K562 (cell line): ENCODE data around the gene GPC1. TPM values are rescaled to one million over a fixed set of nuclear protein-coding genes. Genes with fewer than 3 reads are reported as not detected.

ENCODE experiments used
- ATAC-seq: fragments of 200-7000 bp; cut with Tn5 transposase; 3 replicates; pipeline ENCODE4 v1.9.1; 2020; ENCODE audit warnings: moderate library complexity
- BruUV-seq: library from RNA; stranded (reverse); fragments of 400-500 nt; replicated peaks from 2 replicates; lab custom pipeline; 2021; lab: Mats Ljungman, UMichigan
- CTCF ChIA-PET: fragments of 300-600 bp; formaldehyde crosslinking; extraction: SDS; loops from one replicate; lab custom pipeline; 2021; ENCODE audit warnings: low intra/inter-chr PET ratio; lab: Yijun Ruan, JAX
- POLR2A ChIA-PET: fragments of 300-600, 350-650 bp; sonication (Branson Sonifier 250); formaldehyde crosslinking; extraction: SDS; loops from one replicate; lab custom pipeline; 2021; ENCODE audit warnings: antibody characterized with exemption, inconsistent platforms; lab: Yijun Ruan, JAX
- DNase-seq, 4 experiments: peaks; one replicate each; pipeline versions ENCODE4 v3.0.0 to v3.0.0-alpha.2; 2011 to 2018; ENCODE audit warnings: low spot score in 3 of 4, mixed read lengths in 3 of 4; ENCODE audit errors: extremely low read depth in 1 of 4
- FAIRE-seq: peaks from 2 replicates; lab custom pipeline; 2011; peaks lifted over from hg19 to GRCh38; lab: Jason Lieb, UNC
- H2AFZ ChIP-seq: 2 replicates; pipeline ENCODE4 v1.6.0; 2011; ENCODE audit warnings: low read depth, low read length, control low read depth, inconsistent platforms
- H3K27ac ChIP-seq: fragments of 200-600 bp; 3 replicates; pipeline ENCODE4 v1.8.0; 2011; ENCODE audit warnings: low read depth, mild to moderate bottlenecking, control low read depth, inconsistent platforms, low read length, moderate library complexity, mixed read lengths; ENCODE audit errors: extremely low read depth
- H3K27me3 ChIP-seq, 2 experiments: fragments of 300-600 bp in 1 of 2; 2 replicates in 1 of 2; 3 replicates in 1 of 2; pipeline versions ENCODE4 v1.6.0 to v1.8.0; 2011; ENCODE audit warnings: inconsistent platforms in 2 of 2, low read length in 2 of 2, mild to moderate bottlenecking in 1 of 2, mixed read lengths in 1 of 2, moderate library complexity in 1 of 2; ENCODE audit not compliant: control insufficient read depth in 2 of 2, insufficient read depth in 2 of 2
- H3K36me3 ChIP-seq: fragments of 300-600 bp; 3 replicates; pipeline ENCODE4 v1.8.0; 2011; ENCODE audit warnings: mild to moderate bottlenecking, low read length, inconsistent platforms; ENCODE audit not compliant: control insufficient read depth, insufficient read depth
- H3K4me1 ChIP-seq, 2 experiments: fragments of 200-600 bp in 1 of 2; replicated peaks in 1 of 2; 2 replicates in 1 of 2; 3 replicates in 1 of 2; pipeline versions ENCODE4 v1.5.1 to v1.8.0; 2011; ENCODE audit warnings: inconsistent platforms in 2 of 2, low read length in 2 of 2, mild to moderate bottlenecking in 1 of 2, mixed read lengths in 1 of 2, moderate library complexity in 1 of 2; ENCODE audit not compliant: control insufficient read depth in 2 of 2, insufficient read depth in 2 of 2
- H3K4me2 ChIP-seq: 2 replicates; pipeline ENCODE4 v1.6.1; 2011; ENCODE audit warnings: low read length, control low read depth, inconsistent platforms, mixed read lengths; ENCODE audit not compliant: insufficient read depth
- H3K4me3 ChIP-seq: fragments of 200-600 bp; sonication (generic), shearing (Covaris generic); 2 replicates; pipeline ENCODE4 v1.5.1; 2016; ENCODE audit warnings: control low read depth, inconsistent platforms
- H3K79me2 ChIP-seq: fragments of 200-600 bp; 3 replicates; pipeline ENCODE4 v1.8.0; 2011; ENCODE audit warnings: low read length, inconsistent platforms; ENCODE audit not compliant: control insufficient read depth, insufficient read depth
- H3K9ac ChIP-seq, 2 experiments: 2 replicates each; pipeline versions ENCODE4 v1.6.0 to v1.6.1; 2011; ENCODE audit warnings: low read depth in 2 of 2, low read length in 2 of 2, control low read depth in 1 of 2, inconsistent platforms in 1 of 2, mild to moderate bottlenecking in 1 of 2, mixed read lengths in 1 of 2; ENCODE audit not compliant: insufficient read depth in 1 of 2
- H3K9me1 ChIP-seq: one replicate; pipeline ENCODE4 v1.6.0; 2011; ENCODE audit warnings: inconsistent platforms, mild to moderate bottlenecking, low read length, moderate library complexity; ENCODE audit not compliant: control insufficient read depth, insufficient read depth
- H3K9me3 ChIP-seq: replicated peaks from 2 replicates; pipeline ENCODE4 v1.5.1; 2011; ENCODE audit warnings: low read depth, low read length, inconsistent platforms; ENCODE audit not compliant: control insufficient read depth, insufficient read depth
- H4K20me1 ChIP-seq: replicated peaks from 2 replicates; pipeline ENCODE4 v1.6.1; 2011; ENCODE audit warnings: low read length, inconsistent platforms, mixed read lengths; ENCODE audit not compliant: control insufficient read depth, insufficient read depth
- HIVEP1 ChIP-seq: fragments of 250-450 bp; sonication (Bioruptor Pico); IDR thresholded peaks from 2 replicates; pipeline ENCODE4 v1.4.0; 2020; ENCODE audit warnings: mild to moderate bottlenecking
- KAT7 ChIP-seq: sonication (generic); formaldehyde crosslinking; IDR thresholded peaks from 2 replicates; pipeline ENCODE4 v1.8.0; 2022; ENCODE audit warnings: missing genetic modification reagents, mild to moderate bottlenecking, borderline replicate concordance
- NR2C1 ChIP-seq, 2 experiments: fragments of 450-650 bp; IDR thresholded peaks; 2 replicates each; pipeline ENCODE4 v1.6.1; 2017; ENCODE audit warnings: mild to moderate bottlenecking in 2 of 2, antibody characterized with exemption in 1 of 2, inconsistent platforms in 1 of 2, missing compliant biosample characterization in 1 of 2, missing genetic modification characterization in 1 of 2
- WGBS: fragments of 100-300 bp; shearing (Covaris generic); methylation state at CpG from one replicate; pipeline ENCODE4 v1.1.6; 2016; ENCODE audit warnings: low coverage, mixed read lengths; ENCODE audit not compliant: insufficient coverage; ENCODE audit errors: missing lambda C conversion rate; 5-methylcytosine and 5-hydroxymethylcytosine counted together
- in situ Hi-C: fragments of 300-500 bp; cut with MboI; formaldehyde crosslinking; loops from 4 replicates; pipeline ENCODE4 v1.15.0; 2018; ENCODE audit warnings: inconsistent platforms, mixed read lengths
- intact Hi-C: fragments of 100-400 bp; cut with micrococcal nuclease; formaldehyde crosslinking; loops from 2 replicates; pipeline ENCODE4 v1.14.2; 2022
- polyA plus RNA-seq, 8 experiments: library from polyadenylated mRNA; depleted of rRNA in 4 of 8; stranded (reverse) in 5 of 8; unstranded in 3 of 8; fragments of >200 nt; fragmentation: Nextera tagmentation in 2 of 8; fragmentation: Illumina TruSeq in 1 of 8; extraction: Ambion mirVana in 2 of 8; extraction: Trizol in 1 of 8; gene quantifications; 2 replicates each; pipeline versions ENCODE4 v1.2.1 to v1.2.3, GENCODE V29; 2011 to 2014; ENCODE audit warnings: inconsistent platforms in 1 of 8, missing spikeins in 1 of 8
- total RNA-seq, 7 experiments: library from RNA; depleted of rRNA in 6 of 7; stranded (reverse); fragments of >200 nt in 6 of 7; fragmentation: Illumina TruSeq in 2 of 7; extraction: Trizol in 2 of 7; gene quantifications; 2 replicates each; pipeline versions ENCODE4 v1.2.1 to v1.2.3, GENCODE V29; 2011 to 2021; ENCODE audit warnings: low replicate concordance in 1 of 7
- TF ChIP-seq, protein P1 (sequence below): fragments of 450-650 bp; IDR thresholded peaks from 2 replicates; pipeline ENCODE4 v1.7.1; 2018; ENCODE audit warnings: mild to moderate bottlenecking, low read depth; ENCODE audit not compliant: partially characterized antibody

The GPC1 gene
- total and polyA plus RNA-seq, 9 of the 15 experiments (the other 6 are each of a cell fraction or from before 2014, with no cell fraction given): 0.07 to 0.82 (median 0.14) TPM; not detected in 3

DNA sequence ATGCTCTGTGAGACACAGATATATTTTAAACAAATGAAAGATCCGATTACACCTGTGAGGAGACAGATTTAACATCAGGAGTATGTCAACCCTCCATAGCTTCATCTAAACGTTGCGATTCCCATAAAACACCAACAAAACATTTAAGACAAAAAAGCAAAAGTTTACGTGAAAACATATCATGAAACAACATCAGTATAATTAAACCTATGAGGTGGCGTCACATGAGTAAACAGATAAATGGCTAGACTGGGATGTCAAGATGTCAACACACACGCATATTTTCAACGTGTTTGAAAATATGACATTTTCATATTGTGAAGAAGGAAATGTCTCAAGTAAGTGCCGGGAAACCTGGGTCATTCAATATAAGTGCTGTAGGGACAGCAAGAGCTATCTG lies 25.5 kb upstream of the GPC1 start (continued):
- TF ChIP-seq, protein P1, sequence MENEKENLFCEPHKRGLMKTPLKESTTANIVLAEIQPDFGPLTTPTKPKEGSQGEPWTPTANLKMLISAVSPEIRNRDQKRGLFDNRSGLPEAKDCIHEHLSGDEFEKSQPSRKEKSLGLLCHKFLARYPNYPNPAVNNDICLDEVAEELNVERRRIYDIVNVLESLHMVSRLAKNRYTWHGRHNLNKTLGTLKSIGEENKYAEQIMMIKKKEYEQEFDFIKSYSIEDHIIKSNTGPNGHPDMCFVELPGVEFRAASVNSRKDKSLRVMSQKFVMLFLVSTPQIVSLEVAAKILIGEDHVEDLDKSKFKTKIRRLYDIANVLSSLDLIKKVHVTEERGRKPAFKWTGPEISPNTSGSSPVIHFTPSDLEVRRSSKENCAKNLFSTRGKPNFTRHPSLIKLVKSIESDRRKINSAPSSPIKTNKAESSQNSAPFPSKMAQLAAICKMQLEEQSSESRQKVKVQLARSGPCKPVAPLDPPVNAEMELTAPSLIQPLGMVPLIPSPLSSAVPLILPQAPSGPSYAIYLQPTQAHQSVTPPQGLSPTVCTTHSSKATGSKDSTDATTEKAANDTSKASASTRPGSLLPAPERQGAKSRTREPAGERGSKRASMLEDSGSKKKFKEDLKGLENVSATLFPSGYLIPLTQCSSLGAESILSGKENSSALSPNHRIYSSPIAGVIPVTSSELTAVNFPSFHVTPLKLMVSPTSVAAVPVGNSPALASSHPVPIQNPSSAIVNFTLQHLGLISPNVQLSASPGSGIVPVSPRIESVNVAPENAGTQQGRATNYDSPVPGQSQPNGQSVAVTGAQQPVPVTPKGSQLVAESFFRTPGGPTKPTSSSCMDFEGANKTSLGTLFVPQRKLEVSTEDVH: no peak
- TF ChIP-seq HIVEP1 (CRISPR knock-in tag): no peak
- TF ChIP-seq, all 486 proteins: peak for 0

DNA sequence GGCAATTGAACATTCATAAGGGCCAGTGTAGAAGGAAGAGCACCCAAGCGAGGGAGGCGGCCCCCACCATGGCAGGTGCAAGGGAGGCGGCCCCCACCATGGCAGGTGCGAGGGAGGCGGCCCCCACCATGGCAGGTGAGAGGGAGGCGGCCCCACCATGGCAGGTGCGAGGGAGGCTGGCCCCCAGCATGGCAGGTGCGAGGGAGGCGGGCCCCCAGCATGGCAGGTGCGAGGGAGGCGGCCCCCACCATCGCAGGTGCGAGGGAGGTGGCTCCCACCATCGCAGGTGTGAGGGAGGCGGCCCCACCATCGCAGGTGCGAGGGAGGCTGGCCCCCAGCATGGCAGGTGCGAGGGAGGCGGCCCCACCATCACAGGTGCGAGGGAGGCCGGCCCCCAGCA lies 24.7 kb upstream of the GPC1 start:
- no peak for TF ChIP-seq KAT7
- TF ChIP-seq NR2C1 (IDR thresholded peaks at IDR 0.05): no peak
- no peak for TF ChIP-seq NR2C1 (tag; IDR thresholded peaks at IDR 0.05)
- H3K27ac ChIP-seq: no peak overlapping the region
- no peak overlapping the region for H3K9ac ChIP-seq
- no peaks in the 10 kb centered on the region for H3K79me2 ChIP-seq
- H3K27me3 ChIP-seq: peaks cover 2 to 46% of the 10 kb centered on the region in 2 experiments; a peak in 4 of 5 replicates
- H2AFZ ChIP-seq: no peak overlapping the region
- no peaks in the 10 kb centered on the region for H3K4me1 ChIP-seq
- H3K4me3 ChIP-seq: no peak overlapping the region
- ChIA-PET POLR2A (no interaction called here), CTCF (no interaction called here)
- H3K9me3 ChIP-seq: no peaks in the 10 kb centered on the region
- no peak overlapping the region for H3K4me2 ChIP-seq
- WGBS: 2% methylated on average over 14 of the region's 21 CpGs
- intact Hi-C loops: no loop called here
- no peaks in the 10 kb centered on the region for H4K20me1 ChIP-seq
- no peaks in the 10 kb centered on the region for H3K9me1 ChIP-seq
- DNase-seq (no peak), ATAC-seq (no peak), FAIRE-seq (no peak)
- no TSS peak for BruUV-seq
- in situ Hi-C loops: no loop called here
- H3K36me3 ChIP-seq: no peaks in the 10 kb centered on the region
